Measurements from ENCODE around the gene UBR3.

The UBR3 gene, protein sequence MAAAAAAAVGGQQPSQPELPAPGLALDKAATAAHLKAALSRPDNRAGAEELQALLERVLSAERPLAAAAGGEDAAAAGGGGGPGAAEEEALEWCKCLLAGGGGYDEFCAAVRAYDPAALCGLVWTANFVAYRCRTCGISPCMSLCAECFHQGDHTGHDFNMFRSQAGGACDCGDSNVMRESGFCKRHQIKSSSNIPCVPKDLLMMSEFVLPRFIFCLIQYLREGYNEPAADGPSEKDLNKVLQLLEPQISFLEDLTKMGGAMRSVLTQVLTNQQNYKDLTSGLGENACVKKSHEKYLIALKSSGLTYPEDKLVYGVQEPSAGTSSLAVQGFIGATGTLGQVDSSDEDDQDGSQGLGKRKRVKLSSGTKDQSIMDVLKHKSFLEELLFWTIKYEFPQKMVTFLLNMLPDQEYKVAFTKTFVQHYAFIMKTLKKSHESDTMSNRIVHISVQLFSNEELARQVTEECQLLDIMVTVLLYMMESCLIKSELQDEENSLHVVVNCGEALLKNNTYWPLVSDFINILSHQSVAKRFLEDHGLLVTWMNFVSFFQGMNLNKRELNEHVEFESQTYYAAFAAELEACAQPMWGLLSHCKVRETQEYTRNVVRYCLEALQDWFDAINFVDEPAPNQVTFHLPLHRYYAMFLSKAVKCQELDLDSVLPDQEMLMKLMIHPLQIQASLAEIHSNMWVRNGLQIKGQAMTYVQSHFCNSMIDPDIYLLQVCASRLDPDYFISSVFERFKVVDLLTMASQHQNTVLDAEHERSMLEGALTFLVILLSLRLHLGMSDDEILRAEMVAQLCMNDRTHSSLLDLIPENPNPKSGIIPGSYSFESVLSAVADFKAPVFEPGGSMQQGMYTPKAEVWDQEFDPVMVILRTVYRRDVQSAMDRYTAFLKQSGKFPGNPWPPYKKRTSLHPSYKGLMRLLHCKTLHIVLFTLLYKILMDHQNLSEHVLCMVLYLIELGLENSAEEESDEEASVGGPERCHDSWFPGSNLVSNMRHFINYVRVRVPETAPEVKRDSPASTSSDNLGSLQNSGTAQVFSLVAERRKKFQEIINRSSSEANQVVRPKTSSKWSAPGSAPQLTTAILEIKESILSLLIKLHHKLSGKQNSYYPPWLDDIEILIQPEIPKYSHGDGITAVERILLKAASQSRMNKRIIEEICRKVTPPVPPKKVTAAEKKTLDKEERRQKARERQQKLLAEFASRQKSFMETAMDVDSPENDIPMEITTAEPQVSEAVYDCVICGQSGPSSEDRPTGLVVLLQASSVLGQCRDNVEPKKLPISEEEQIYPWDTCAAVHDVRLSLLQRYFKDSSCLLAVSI (N-terminal part only)

DNA sequence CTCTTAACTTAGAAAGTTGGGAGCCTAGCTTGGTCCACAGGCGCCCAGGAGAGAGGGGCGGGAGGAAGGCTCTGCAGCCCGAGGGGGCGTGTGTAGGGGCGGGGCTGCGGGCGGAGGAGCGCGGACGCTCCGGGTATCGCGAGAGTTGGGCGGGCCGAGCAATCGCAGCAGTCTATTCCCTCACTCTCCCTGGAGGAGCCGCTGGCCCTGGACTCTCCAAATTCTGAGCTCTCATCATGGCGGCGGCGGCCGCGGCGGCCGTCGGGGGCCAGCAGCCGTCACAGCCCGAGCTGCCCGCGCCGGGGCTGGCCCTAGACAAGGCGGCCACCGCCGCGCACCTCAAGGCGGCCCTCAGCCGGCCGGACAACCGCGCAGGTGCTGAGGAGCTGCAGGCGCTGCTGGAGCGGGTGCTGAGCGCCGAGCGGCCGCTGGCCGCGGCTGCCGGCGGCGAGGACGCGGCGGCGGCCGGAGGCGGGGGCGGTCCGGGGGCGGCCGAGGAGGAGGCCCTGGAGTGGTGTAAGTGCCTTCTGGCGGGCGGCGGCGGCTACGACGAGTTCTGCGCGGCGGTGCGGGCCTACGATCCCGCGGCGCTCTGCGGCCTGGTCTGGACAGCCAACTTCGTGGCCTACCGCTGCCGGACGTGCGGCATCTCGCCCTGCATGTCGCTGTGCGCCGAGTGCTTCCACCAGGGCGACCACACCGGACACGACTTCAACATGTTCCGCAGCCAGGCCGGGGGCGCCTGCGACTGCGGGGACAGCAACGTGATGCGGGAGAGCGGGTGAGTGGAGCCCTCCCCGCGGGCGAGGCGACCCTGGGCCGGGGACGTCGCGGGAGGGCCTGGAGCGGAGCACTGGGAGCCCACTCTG, at the start of gene UBR3:
Gene UBR3, plus strand, starts transcription at position 183 of the 869 bp plus-strand sequence. Its CDS starts 54 bp downstream, at position 237.
- TF ChIP-seq EGR1 (IDR thresholded peaks at IDR 0.05) (peak; percentile 51), TAF1 (IDR thresholded peaks at IDR 0.05; ENCODE audit: low read depth) (peak; percentile 90), YY1 (IDR thresholded peaks at IDR 0.05; ENCODE audit: low read depth) (peak; percentile 85), CEBPB (IDR thresholded peaks at IDR 0.05) (no peak), ZBTB7A (IDR thresholded peaks at IDR 0.05; ENCODE audit: low read depth) (peak; percentile 55; the same call in 1 of the 2 replicates)

DNA sequence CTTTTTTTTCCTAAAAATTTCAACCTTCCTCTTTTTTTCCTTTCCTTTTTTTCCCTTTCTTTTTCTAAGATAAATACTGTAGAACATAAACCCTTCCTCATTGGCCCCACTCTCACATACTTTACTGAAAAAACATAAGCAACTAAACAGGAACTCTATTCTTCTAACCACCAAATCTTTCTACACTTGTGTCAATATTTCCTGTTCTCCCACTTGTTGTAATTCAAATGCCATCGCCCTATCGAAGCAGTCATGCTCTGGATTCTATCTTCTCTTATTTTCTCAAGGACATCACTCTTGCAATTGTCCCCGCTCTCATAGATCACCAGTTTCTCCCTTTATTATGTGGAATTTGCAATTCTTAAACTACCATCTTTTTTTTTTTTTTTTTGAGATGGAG, 48.8 kb upstream of the UBR3 start:
- TF ChIP-seq TEAD4 (IDR thresholded peaks at IDR 0.05) (no peak), CREB1 (IDR thresholded peaks at IDR 0.05; ENCODE audit: low read depth) (no peak), NFIC (IDR thresholded peaks at IDR 0.05) (no peak), FOXM1 (IDR thresholded peaks at IDR 0.05; ENCODE audit: borderline replicate concordance, low read depth) (no peak), CEBPB (IDR thresholded peaks at IDR 0.05) (no peak), RAD21 (IDR thresholded peaks at IDR 0.05; ENCODE audit: low read depth) (no peak), EGR1 (IDR thresholded peaks at IDR 0.05) (no peak), TAF1 (IDR thresholded peaks at IDR 0.05; ENCODE audit: low read depth) (no peak), TCF12 (IDR thresholded peaks at IDR 0.05; ENCODE audit: low read depth) (no peak), ZBTB7A (IDR thresholded peaks at IDR 0.05; ENCODE audit: low read depth) (no peak), YY1 (IDR thresholded peaks at IDR 0.05; ENCODE audit: low read depth) (no peak), EP300 (IDR thresholded peaks at IDR 0.05; ENCODE audit: borderline replicate concordance) (no peak)
- TF ChIP-seq, protein P1, sequence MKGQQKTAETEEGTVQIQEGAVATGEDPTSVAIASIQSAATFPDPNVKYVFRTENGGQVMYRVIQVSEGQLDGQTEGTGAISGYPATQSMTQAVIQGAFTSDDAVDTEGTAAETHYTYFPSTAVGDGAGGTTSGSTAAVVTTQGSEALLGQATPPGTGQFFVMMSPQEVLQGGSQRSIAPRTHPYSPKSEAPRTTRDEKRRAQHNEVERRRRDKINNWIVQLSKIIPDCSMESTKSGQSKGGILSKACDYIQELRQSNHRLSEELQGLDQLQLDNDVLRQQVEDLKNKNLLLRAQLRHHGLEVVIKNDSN (IDR thresholded peaks at IDR 0.05), result no peak
- TF ChIP-seq, protein P2, sequence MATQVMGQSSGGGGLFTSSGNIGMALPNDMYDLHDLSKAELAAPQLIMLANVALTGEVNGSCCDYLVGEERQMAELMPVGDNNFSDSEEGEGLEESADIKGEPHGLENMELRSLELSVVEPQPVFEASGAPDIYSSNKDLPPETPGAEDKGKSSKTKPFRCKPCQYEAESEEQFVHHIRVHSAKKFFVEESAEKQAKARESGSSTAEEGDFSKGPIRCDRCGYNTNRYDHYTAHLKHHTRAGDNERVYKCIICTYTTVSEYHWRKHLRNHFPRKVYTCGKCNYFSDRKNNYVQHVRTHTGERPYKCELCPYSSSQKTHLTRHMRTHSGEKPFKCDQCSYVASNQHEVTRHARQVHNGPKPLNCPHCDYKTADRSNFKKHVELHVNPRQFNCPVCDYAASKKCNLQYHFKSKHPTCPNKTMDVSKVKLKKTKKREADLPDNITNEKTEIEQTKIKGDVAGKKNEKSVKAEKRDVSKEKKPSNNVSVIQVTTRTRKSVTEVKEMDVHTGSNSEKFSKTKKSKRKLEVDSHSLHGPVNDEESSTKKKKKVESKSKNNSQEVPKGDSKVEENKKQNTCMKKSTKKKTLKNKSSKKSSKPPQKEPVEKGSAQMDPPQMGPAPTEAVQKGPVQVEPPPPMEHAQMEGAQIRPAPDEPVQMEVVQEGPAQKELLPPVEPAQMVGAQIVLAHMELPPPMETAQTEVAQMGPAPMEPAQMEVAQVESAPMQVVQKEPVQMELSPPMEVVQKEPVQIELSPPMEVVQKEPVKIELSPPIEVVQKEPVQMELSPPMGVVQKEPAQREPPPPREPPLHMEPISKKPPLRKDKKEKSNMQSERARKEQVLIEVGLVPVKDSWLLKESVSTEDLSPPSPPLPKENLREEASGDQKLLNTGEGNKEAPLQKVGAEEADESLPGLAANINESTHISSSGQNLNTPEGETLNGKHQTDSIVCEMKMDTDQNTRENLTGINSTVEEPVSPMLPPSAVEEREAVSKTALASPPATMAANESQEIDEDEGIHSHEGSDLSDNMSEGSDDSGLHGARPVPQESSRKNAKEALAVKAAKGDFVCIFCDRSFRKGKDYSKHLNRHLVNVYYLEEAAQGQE (IDR thresholded peaks at IDR 0.05; ENCODE audit: low read depth), result no peak
- TF ChIP-seq, protein P3, sequence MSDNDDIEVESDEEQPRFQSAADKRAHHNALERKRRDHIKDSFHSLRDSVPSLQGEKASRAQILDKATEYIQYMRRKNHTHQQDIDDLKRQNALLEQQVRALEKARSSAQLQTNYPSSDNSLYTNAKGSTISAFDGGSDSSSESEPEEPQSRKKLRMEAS (IDR thresholded peaks at IDR 0.05), result no peak

DNA sequence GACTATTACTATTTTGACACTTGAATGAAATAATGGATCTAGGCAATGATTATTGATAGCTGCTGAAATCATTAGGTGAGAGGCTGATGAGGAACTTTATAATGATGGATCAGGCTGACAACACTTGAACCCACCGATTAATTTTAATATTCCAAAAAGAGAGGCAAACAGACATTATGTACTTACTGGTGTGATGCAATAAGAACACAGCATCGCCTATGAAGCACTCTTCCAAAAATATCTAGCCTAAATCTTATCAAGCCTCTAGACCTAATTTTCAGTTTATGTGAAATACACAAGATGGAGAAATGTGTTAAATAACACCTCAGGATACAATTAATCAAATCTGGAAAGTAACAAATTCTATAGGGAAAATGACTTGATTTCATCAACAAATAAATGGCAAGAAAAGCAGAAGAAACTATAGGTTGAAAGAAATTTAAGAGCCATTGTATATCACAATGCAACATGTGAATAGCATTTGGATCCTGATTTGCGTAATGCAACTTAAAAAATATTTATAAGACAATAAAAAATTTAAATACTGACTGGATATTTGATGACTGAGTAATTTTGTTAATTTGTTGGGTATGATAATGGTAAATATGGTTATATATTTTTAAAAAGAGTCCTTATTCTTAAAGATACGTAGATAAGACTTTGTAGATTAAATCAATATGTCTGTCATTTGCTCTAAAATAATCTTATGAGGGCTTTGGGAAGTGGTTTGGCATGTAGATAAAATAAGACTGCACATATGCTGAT, 45.8 kb upstream of the UBR3 start:
- TF ChIP-seq TAF1 (IDR thresholded peaks at IDR 0.05; ENCODE audit: low read depth) (no peak), FOXM1 (IDR thresholded peaks at IDR 0.05; ENCODE audit: borderline replicate concordance, low read depth) (no peak), YY1 (IDR thresholded peaks at IDR 0.05; ENCODE audit: low read depth) (no peak)

DNA sequence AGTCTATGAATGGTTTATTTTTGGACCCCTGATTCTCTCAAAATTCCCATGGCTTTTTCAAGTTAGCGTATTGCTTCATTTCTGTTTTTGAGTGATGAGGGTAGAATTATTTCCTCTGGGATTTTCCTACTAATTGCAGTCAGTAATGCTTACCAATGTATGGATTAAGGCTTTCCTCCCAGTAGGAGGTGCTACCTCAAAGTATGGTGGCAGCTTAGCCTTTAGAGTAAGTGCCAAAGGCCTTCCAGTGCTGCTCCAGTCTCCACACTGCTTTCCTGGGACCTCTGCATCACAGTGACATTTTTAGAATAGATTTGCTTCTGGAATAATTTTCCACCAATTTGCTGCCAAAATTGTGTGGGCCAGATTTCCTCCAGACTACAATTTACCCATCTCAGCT, 44.7 kb upstream of the UBR3 start:
- TF ChIP-seq, protein P1 (IDR thresholded peaks at IDR 0.05), result no peak
- no peak for TF ChIP-seq EP300 (IDR thresholded peaks at IDR 0.05; ENCODE audit: borderline replicate concordance)
- TF ChIP-seq YY1 (IDR thresholded peaks at IDR 0.05; ENCODE audit: low read depth), result no peak

DNA sequence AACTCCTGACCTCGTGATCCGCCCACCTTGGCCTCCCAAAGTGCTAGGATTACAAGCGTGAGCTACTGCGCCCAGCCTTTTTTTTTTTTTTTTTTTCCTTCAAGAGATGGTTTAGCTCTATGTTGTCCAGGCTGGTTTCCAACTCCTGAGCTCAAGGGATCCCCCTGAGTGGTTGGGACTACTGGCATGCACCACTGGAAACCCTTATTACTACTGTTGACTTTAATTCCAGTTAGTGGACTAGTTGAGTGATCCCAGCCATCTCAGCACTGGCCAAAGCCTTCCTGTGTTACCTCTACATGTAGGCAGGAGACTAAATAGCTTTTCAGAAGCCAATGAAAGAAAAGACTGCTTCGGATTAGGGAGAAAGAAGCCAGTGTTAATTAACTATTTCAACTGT, 36.7 kb upstream of the UBR3 start:
- TF ChIP-seq NFIC (IDR thresholded peaks at IDR 0.05), result no peak
- TF ChIP-seq, protein P2 (IDR thresholded peaks at IDR 0.05; ENCODE audit: low read depth), result no peak
- TF ChIP-seq TEAD4 (IDR thresholded peaks at IDR 0.05), result no peak
- no peak for TF ChIP-seq FOXM1 (IDR thresholded peaks at IDR 0.05; ENCODE audit: borderline replicate concordance, low read depth)
- TF ChIP-seq CREB1 (IDR thresholded peaks at IDR 0.05; ENCODE audit: low read depth), result no peak
- no peak for TF ChIP-seq TAF1 (IDR thresholded peaks at IDR 0.05; ENCODE audit: low read depth)
- no peak for TF ChIP-seq TCF12 (IDR thresholded peaks at IDR 0.05; ENCODE audit: low read depth)
- TF ChIP-seq CEBPB (IDR thresholded peaks at IDR 0.05), result no peak
- no peak for TF ChIP-seq YY1 (IDR thresholded peaks at IDR 0.05; ENCODE audit: low read depth)
